Stimulated activated CD4-positive, alpha-beta T cell treated with anti-CD3 and anti-CD28 coated beads, TNF-alpha, amount 100 ng/mL, for 24 hours (primary cell): ENCODE data around the gene EFNA4.

Experiments
- DNase-seq, 3 experiments: peaks; one replicate each; pipeline ENCODE4 v3.0.0-alpha.2; 2020; ENCODE audit warnings: low read depth in 3 of 3

Gene EFNA4

DNA sequence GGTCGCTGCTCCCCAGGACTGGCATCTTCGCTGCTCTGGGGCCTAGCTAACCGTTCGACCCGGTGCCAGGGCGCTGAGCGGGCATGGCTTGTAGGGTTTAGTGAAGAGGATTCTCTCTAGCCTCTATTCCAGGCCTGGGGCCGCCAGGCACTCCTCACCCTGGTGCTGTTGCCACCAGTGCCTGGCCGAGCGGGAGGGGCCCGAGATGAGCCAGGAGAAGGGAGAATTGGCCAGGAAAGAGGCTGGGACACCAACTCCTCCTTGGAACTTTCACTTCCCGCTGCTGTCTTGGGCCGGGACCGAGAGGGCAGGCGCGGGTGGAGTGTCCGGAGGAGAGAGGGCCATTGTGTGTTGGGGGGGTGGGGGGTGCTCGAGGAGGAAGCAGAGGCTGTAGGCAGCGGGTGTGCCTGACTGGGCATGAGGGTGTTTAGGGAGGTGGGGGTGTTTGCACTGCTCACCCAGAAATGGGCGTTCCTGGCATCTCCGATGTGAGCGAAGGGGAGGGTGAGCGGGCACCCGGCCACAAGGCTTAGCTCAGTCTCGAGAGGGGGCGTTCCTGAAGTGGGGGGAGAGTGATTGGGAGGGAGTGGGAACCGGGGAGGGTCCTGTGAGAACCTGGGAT is 11.7 kb upstream of the EFNA4 start:
- peak in 1 of 3 experiments; percentile 35 for DNase-seq

DNA sequence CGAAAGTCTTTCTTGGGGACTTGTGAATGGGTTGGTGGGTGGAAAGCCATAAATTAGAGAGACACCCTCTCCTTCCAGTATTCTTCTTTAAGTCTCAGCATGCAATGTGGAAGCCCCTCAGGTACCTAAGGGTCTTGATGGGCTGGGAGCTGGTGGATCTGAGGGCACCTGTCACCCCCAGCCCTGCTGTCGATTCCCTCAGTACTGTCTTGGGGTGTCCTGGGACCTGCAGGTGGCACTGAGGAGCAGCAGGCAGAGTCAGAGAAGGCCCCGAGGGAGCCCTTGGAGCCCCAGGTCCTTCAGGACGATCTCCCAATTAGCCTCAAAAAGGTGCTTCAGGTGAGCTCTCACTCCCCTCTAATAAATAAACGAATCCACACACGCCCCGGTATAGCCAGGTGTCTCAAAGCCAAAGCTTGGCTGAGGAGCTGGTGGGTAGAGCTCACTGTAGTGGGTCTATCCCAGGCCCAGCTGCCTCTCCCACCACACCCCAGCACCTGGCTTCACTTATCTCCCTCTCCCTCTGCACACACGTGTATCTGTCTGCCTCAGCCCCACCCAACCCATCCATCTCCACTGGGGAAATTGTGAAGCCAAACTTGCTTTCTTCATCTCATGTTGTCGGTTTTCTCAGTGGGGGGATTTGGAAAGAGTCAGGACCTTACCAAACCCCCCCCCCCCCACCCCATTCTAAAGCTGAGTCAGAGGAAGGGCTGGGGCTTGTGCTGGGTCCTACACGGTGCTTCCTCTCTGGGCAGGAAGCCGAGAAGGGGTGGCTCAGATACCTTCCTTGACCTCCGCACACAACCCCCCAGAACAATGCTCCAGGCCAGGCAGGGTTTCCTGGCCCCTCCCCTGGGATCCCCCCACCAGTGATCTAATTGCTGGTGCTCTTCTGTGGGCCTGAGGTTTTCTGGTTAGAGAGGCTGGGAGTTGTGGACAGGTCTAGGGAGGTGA is 10.8 kb upstream of the EFNA4 start:
- DNase-seq: no peak

DNA sequence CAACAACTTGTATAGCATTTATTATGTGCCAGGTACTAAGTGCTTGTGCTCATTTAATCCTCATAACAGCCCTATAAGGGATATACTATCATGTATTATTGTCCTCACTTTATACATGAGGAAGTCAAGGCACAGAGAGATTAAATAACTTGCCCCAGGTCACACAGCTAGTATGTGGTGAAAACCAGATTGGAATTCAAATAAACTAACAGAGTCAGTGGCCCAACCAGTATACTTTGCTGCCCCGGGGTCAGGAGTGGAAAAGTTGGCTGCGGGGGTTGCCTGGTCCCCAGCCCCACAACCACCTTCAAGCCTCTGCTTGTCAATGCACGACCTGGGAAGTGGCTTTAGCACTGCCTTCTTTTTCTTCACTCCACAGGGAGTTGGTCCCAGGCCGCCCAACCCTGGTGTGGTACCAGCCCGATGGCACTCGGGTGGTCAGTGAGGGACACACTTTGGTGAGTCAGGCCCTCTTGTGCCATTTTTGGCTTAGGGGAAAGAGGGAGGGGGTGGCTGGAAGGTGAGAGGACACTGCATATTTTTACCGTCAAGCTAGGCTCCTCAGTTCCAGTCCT is 9.9 kb upstream of the EFNA4 start:
- DNase-seq: no peak

DNA sequence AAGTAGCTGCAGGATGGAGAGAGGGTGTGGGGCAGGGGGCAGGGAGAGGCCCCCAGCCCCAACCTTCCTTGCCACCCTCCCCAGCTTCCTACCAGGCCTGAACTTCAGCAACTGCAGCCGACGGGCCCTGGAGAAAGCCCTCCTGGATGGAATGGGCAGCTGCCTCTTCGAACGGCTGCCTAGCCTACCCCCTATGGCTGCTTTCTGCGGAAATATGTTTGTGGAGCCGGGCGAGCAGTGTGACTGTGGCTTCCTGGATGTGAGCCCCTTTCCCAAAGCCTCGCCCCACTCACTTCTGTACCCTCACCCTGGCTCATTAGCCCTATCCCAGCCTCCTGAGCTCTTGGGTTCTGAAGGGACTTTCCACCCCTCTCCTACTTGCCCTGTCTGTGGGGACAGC is 6.4 kb upstream of the EFNA4 start:
- no peak for DNase-seq

DNA sequence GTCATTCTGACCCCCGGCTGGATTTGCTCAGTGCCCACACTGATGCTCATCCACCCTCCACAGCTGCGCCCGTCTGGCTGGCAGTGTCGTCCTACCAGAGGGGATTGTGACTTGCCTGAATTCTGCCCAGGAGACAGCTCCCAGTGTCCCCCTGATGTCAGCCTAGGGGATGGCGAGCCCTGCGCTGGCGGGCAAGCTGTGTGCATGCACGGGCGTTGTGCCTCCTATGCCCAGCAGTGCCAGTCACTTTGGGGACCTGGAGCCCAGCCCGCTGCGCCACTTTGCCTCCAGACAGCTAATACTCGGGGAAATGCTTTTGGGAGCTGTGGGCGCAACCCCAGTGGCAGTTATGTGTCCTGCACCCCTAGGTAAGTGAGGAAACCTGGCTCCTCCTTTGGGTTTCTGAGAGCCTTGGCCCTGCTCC is 5.7 kb upstream of the EFNA4 start:
- no peak for DNase-seq

DNA sequence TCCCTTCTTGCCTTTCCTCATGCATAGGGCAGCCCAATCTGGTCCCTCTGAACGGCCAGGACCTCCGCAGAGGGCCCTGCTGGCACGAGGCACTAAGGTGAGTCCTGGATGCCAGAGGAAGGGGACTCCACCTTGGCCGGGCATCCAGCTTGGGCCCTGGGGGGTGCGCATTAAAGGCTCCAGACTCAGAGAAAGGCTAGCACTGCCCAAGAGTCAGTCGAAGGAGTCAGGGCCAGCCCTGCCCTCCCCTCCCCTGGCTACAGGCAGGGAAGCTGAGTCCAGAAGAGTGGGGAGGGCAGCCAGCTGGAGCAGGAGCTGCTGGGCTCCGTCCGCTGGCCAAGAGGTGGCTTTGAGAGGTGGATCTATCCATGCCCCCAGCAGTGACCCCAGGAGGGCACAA is 2.8 kb upstream of the EFNA4 start:
- no peak for DNase-seq

DNA sequence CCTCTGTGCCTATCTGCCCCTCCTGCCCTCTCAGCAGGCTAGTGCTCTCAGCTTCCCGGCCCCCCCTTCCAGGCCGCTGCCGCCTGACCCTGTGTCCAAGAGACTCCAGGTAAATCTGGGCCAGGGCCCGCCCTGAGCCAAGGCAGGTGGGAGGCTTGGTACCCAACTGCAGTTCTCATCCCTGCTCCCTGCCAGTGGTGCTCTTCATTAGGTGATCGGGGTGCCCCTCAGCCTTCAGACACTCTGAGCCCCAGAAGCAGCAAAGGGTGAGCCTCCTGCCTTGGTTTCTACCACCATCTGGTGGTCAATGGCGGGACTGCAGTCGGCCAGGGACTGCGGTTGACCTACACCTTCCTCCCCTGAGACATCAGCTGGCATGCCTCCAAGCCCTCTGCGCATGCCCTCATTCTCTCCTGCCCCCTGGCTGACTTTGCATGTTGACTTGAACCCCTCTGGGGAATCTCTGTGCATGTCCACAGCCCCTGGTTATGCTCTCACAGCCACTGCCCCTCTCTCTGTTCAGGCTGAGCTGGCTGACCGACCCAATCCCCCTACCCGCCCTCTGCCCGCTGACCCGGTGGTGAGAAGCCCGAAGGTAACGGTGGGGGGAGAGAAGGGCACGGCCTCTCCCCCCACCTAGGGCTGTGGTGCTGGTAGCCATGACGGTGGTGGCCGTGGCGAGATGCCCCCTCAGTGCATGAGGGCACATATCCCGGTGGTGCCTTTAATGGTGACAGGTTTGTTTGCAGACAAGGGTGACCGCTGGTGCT is 2.0 kb upstream of the EFNA4 start:
- DNase-seq: peak; percentile 90 to 97 (median 91)

DNA sequence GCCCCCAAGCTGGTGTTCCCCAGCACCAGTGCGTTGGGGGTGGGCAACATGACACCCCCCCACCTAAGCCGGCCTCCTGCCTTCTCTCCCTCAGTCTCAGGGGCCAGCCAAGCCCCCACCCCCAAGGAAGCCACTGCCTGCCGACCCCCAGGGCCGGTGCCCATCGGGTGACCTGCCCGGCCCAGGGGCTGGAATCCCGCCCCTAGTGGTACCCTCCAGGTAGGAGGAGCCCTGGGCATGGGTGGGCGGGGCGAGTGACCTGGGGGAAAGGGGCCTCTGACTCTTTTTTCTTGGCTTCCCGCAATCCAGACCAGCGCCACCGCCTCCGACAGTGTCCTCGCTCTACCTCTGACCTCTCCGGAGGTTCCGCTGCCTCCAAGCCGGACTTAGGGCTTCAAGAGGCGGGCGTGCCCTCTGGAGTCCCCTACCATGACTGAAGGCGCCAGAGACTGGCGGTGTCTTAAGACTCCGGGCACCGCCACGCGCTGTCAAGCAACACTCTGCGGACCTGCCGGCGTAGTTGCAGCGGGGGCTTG is 1.3 kb upstream of the EFNA4 start:
- no peak for DNase-seq

DNA sequence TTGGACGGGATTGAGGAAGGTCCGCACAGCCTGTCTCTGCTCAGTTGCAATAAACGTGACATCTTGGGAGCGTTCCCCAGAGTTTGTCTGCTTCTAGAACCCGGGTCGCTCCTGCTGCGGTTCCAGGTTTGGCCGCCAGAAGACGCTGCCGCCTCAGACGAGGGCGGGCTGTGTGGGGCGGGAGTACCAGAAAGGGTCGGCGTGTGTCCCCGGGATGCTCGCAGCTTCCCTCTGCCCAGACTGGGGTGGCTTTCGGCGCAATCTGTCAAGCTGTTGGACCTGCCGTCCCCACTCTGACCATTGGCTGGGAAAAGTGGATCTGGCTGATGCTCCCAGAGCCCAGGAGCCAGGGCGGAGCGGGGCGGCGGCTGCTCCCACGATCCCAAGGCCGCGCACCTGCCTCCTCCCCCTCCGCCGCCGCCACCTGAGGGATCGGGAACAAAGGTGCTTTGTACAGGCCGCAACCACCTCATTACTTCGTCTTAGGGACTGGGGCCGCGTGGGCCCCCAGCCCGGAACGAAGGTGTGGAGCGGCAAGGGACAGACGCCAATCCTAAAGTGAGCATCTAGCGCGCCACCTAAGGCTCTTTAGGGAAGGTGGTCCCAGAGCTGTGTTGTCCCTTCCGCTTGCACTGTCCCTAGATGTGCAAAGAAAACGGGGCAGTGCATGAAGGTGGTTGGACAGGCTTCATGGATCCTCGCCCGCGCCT is 683 bp upstream of the EFNA4 start:
- DNase-seq: peak; percentile 55 to 80 (median 55)

DNA sequence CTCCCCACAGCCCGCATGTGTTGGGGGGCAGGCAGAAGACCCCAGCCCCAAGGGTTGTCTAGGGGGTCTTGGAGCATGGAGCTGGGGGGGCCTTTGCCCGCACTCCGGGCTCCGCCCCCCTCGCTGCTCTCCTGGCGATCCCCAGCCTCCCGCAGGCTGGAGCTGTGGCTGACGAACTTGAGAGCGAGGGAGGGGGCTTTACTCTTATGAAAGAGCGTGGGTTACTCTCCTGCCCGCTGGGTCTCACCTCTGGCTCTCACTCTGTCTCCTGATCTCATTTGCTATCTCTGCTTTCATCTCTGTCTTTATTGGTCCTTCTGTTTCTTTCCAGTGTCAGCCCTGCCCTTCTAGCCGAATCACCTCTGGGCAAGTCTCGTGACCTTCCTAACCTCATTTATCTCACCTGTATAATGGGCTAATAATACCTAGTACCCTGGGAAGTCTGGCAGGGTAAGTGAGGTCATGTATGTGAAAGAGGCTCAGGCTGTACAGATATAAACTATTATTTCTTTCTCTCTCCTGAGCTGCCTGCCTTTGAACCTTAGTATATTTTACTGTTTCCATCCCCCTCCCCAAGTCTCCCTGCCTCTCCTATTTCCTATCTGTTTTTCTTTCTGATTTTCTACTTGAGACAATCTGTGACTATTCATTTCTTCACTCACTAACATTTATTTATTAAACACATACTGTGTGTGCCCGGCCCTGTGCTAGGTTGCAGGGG is 731 bp downstream of the EFNA4 start:
- no peak for DNase-seq

DNA sequence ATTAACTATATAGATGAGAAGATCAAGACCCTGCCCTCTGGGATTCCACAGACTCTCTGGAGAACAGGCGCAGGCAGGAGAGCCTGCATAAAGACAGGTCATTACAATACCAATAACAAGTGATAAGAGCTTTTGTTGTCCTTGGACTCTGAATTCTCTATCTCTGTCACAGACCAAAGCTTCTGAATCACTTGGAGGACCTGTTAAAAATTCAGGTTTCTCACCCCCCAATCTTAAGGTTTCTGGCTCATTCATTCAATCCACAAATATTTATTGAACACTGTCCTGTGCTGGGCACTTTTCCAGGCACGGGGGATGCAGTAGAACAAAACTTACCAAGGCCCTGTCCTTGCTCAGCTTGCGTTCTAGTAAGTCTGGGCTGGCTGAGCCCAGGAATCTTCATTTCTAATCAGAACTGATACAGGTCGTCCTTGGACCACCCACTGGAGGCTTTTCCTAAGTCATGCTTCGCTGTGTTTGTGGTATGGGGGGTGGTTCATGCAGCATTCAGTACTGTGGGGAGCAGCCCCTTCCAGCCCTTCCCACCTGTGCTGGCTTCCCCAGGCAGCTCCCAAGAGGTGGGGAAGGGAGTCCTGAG is 1.4 kb downstream of the EFNA4 start:
- DNase-seq: no peak

DNA sequence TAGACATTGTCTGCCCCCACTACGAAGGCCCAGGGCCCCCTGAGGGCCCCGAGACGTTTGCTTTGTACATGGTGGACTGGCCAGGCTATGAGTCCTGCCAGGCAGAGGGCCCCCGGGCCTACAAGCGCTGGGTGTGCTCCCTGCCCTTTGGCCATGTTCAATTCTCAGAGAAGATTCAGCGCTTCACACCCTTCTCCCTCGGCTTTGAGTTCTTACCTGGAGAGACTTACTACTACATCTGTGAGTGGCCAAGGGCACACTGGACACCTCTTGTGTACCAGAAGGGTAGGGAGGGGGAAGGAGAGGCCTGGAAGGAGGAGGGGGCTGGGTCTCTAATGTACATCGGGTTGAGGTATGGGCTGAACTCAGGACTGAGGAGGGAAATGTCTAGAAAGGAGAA is 3.2 kb downstream of the EFNA4 start:
- no peak for DNase-seq

DNA sequence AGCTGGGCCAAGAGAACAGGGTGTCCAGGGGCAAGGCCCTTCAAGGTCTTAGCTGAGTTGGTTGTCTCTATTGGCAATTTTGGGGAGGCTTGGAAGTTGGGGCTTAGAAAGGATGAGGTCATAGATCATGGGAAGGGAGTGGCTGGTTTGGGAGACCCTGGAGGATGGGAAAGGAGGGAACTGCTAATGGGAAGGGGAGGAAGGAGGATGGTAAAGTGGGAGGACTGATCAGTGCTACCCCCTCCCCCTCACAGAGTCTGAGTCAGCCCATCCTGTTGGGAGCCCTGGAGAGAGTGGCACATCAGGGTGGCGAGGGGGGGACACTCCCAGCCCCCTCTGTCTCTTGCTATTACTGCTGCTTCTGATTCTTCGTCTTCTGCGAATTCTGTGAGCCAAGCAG is 5.1 kb downstream of the EFNA4 start:
- no peak for DNase-seq

DNA sequence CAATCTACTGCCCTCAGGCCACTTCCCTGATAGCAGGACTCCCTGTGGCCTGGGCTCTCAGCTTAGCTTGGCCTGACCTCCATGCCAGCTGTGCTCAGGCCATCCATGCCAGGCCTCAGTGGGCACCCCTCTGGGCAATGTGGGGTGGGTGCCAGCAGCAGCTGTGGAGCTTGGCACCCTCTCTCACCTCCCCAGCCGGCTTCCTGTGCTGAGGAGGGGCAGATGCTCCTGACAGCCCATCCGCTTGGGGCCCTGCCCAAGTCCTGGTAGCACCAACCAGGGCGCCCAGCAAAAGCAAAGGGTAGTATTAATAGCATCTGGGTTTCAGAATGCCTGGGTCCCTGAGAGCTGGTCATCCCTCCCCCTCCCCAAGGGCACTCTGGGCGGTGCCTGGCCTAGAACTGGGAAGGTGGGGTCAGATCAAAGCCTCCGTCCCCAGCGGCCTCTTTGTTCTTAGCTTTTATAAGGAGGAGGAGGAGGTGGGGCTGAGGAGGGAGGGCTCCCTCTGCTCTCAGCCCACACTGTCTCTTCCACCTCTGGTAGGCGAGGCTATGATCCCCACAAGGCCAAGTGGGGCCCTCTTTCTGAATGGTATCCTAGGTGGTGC is 6.1 kb downstream of the EFNA4 start:
- no peak for DNase-seq

DNA sequence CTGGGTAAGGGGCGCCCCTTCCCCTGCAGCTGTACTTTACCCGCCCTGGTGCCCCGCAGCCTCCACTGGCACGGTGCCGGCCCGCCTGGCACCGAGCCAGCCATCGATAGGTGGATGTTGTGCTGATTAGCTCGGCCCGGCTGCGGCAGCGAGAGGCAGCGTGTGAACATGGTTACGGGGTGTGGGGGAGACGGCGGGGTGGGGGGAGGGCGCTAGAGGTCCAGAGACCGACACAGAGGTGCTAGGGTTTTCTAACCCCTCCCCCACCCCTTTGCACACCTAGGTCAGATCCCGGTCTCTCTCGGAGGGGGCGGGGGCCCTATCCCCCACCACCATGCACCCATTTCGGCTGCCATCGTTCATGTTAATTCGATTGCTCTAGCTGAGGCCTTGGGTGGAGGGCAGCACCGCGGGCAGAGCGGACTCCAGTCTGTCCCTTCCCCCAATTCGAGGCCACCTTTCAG is 6.7 kb downstream of the EFNA4 start:
- no peak for DNase-seq

DNA sequence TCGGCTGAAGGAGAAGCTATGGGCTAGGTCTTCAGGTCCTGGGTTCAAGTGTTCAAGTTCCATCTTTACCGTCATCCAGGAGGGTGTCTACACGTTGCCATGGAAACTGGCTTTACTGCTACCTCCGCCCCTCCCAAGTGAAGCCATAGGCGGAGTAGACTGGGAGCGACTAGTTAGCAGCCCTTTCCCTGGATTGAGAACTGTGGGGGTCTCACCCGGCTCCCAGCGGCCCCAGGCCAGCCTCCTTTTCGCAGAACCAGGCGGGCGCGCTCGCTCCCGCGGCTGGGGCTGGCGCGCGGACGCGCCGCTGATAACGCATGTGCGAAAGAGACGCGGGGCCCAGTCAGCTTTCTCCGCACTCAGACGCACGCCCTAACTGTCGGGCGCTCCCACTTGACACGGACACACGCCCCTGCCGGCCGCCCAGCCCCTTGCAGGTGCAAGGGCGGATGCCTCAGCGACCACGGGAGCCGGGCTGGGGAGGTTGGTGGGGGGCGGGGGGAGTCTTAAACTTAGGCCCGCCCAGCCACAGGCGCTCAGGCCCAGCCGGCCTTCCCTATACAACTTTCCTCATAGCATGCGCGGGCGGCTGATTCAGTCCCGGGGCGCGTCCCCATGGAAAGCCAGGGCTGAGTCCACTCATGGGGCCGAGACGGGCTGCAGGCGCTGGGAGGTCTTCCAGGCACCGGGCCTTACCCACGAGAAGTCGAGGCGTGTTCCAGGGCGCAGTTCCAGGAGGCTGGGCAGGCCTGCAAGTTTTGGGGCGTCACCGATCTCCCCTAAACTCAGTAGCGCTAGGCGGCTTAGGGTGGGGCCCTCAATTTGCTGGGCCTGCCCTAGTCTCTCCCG is 7.4 kb downstream of the EFNA4 start:
- DNase-seq: peak; percentile 54 to 76 (median 59)

DNA sequence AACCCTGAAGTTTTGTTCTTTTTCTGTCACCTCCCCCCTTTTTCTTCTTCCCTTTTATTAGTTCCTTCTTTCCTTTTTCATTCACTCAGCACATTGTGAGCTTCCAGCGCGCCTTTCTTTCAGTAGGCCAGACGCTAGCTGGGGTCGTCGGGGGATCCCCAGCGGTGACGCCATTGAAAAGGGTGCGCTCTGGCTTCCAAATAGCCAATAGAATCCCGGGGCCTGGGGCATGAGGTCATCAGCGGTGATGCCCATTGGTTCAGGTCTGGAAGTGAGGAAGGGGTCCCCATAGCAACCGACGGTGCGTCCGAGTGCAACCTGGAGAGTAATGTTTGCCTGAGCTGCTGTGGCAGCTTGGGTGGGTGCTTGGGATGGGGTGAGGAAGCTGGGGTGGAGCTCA is 8.2 kb downstream of the EFNA4 start:
- no peak for DNase-seq

DNA sequence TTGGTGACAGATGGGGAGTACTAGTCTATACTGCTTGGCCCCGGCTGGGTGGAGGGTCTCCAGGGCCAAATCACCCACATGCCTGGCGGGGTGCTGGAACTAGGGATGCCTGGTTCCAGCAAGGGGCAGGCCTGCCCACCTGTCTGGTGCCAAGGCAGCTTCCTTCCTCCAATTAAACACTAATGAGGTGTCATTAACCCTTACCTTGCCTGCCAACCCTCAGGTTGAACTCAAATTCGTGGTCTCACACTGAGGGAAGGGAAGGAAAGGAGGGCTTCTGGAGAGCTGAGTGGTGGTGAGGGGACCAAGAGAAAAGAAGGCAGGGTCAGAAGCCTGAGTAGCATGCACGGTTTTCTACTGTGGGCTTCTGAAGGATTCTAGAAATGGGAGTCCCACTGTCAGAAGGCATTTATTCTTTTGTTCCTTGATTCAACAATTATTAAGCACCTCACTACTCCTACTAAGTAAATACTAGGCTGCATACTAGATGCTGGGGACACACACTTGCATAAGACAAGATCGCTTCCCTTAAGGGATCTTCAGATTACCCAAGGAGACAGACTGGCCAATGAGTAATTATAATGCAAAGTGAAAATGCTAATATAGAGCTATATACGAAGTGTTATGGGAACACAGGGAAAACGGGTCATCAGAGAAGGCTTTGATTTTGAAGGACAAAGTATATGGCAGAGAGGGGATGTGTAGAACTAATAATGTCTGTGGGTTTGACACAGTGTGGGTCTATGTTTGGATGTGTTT is 9.2 kb downstream of the EFNA4 start:
- DNase-seq: no peak
